ENCODE measurements around the gene S100PBP. TPM values are rescaled to one million over a fixed set of nuclear protein-coding genes. Genes with fewer than 3 reads are reported as not detected.

S100PBP gene
- total RNA-seq, 4 donors from 2014 or later: 27.3 to 41.9 (median 34.7) TPM

DNA sequence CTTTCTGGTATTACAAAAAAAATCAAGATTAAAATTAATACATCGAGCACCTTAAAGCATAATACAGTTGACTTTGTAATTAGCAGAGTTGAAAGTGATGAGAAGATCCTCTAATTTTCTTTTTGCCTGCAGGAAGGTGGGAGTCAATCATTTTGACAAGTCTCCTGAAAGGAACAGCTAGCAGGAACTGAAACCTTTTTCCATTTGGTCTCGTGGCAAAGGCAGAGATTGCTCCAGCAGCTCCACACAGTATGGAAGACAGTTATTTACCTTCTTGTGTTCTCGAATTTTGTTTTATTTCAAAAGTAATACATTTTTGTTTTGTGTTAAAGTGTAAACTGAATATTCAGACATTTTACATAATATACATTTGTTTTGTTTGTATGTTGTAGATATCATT is 7.7 kb downstream of the S100PBP start:
- WGBS, 2 donors: 86 to 92% methylated on average over 3 of the region's 3 CpGs
- Histone ChIP-seq H3K4me3 (replicated peaks in 1 of 3) (no peak overlapping the region), H3K27ac (no peak overlapping the region), H3K27me3 (no peaks in the 10 kb centered on the region), H3K36me3 (peaks cover 33% of the 10 kb centered on the region in 2 donors), H3K4me1 (peaks cover 0 to 11% of the 10 kb centered on the region in 2 donors), H3K9me3 (no peaks in the 10 kb centered on the region)
- TF ChIP-seq, protein P1, sequence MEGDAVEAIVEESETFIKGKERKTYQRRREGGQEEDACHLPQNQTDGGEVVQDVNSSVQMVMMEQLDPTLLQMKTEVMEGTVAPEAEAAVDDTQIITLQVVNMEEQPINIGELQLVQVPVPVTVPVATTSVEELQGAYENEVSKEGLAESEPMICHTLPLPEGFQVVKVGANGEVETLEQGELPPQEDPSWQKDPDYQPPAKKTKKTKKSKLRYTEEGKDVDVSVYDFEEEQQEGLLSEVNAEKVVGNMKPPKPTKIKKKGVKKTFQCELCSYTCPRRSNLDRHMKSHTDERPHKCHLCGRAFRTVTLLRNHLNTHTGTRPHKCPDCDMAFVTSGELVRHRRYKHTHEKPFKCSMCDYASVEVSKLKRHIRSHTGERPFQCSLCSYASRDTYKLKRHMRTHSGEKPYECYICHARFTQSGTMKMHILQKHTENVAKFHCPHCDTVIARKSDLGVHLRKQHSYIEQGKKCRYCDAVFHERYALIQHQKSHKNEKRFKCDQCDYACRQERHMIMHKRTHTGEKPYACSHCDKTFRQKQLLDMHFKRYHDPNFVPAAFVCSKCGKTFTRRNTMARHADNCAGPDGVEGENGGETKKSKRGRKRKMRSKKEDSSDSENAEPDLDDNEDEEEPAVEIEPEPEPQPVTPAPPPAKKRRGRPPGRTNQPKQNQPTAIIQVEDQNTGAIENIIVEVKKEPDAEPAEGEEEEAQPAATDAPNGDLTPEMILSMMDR (IDR thresholded peaks at IDR 0.05): no peak
- TF ChIP-seq POLR2A (IDR thresholded peaks at IDR 0.05): no peak
- intact Hi-C loops (cut with DNase I): no loop called here
- no peak for DNase-seq

DNA sequence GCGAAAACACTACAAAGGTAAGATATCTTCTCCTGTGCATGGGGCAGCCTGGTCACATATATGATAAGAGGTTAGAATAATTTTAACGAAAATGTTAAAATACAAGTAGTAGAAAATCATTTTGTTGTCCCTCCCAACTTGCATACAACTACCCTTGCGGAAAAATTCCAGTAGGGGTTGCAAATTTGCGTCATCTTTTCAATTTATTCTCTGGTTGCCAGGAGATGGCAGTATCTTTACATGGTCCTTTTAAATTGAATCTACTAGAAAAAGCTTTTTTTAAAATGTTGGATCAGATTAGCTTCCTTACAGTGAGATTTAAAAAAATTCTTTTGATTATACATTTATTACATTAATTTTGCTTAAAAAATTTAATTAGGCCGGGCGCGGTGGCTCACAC is 10.9 kb downstream of the S100PBP start:
- intact Hi-C loops (cut with DNase I): no loop called here
- peaks cover 43 to 48% of the 10 kb centered on the region in 2 donors for H3K36me3 ChIP-seq
- H3K27me3 ChIP-seq: no peaks in the 10 kb centered on the region
- TF ChIP-seq, protein P1 (IDR thresholded peaks at IDR 0.05): peak in 1 of 6 experiments; percentile 8
- TF ChIP-seq POLR2A (IDR thresholded peaks at IDR 0.05): no peak
- WGBS, 2 donors: 94 to 95% methylated on average over 7 of the region's 7 CpGs
- no peak for DNase-seq
- no peak overlapping the region for H3K27ac ChIP-seq
- H3K4me1 ChIP-seq: peaks cover 0 to 16% of the 10 kb centered on the region in 2 donors
- H3K9me3 ChIP-seq: no peaks in the 10 kb centered on the region
- no peak overlapping the region for H3K4me3 ChIP-seq (replicated peaks in 1 of 3)

DNA sequence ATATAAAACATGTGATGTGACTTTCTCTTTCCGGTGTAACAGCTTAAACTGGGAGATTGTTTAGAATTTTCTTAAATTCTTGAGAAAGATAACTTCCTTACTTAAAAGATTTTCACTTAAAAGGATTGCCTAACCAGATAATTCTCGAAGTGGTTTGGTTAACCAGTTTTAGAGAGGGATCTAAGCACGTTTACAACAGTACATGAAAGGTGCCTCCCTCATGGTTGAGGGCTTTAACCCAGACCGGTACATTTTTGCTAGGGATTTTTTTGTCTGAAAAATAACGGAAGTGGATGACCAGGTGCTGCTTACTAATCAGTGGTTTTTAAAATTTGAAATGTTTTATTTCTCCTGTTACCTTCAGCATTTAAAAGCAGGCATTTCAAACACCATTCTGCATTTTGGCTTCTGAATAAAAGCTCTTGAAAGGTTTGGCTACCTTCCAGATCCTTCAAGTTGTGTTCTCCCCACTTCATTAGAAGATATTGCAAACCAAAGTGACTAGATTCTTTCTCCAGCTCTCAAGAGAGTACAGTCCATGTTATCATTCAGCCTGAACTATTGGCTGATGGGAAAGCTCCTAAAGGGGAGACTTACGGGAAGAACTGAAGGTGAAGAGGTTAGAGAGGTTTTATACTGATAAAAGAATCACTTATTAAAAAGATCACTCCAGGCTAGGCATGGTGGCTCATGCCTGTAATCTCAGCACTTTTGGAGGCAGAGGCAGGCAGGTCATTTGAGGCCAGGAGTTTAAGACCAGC is 12.8 kb downstream of the S100PBP start:
- 47 to 58% methylated on average over 6 of the region's 6 CpGs for WGBS, 2 donors
- Histone ChIP-seq H3K4me1 (peaks cover 0 to 16% of the 10 kb centered on the region in 2 donors), H3K9me3 (no peaks in the 10 kb centered on the region), H3K27me3 (no peaks in the 10 kb centered on the region), H3K4me3 (replicated peaks in 1 of 3) (no peak overlapping the region), H3K36me3 (peaks cover 50 to 56% of the 10 kb centered on the region in 2 donors), H3K27ac (peak overlapping the region in 1 of 3 donors; percentile 25)
- no peak for DNase-seq
- intact Hi-C loops (cut with DNase I): no loop called here
- no peak for TF ChIP-seq POLR2A (IDR thresholded peaks at IDR 0.05)
- TF ChIP-seq, protein P1 (IDR thresholded peaks at IDR 0.05): no peak

DNA sequence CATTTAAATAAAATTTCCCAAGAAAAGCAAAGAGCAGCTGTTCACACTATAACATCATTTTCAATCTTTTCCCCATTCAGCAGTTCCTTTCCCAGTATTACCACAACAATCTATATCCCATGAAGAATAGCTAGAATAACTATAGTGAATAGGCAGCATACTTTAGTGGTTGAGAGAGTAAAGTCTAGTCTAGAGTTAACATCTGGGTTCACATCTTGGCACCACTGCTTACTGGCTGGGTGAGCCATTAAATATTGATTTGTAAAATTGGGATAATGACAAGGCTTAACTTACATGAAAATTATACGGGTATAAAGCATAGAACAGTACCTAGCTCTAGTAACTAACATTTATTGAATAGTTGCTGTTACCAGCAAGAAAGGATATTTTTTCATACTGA is 14.4 kb downstream of the S100PBP start:
- TF ChIP-seq, protein P1 (IDR thresholded peaks at IDR 0.05): no peak
- no peak for TF ChIP-seq POLR2A (IDR thresholded peaks at IDR 0.05)
- no peak overlapping the region for H3K4me3 ChIP-seq (replicated peaks in 1 of 3)
- no peak for DNase-seq
- 83 to 86% methylated on average over 1 of the region's 1 CpG for WGBS, 2 donors
- peaks cover 0 to 16% of the 10 kb centered on the region in 2 donors for H3K4me1 ChIP-seq
- no peaks in the 10 kb centered on the region for H3K9me3 ChIP-seq
- H3K27me3 ChIP-seq: no peaks in the 10 kb centered on the region
- no peak overlapping the region for H3K27ac ChIP-seq
- intact Hi-C loops (cut with DNase I): no loop called here
- H3K36me3 ChIP-seq: peaks cover 46% of the 10 kb centered on the region in 2 donors

DNA sequence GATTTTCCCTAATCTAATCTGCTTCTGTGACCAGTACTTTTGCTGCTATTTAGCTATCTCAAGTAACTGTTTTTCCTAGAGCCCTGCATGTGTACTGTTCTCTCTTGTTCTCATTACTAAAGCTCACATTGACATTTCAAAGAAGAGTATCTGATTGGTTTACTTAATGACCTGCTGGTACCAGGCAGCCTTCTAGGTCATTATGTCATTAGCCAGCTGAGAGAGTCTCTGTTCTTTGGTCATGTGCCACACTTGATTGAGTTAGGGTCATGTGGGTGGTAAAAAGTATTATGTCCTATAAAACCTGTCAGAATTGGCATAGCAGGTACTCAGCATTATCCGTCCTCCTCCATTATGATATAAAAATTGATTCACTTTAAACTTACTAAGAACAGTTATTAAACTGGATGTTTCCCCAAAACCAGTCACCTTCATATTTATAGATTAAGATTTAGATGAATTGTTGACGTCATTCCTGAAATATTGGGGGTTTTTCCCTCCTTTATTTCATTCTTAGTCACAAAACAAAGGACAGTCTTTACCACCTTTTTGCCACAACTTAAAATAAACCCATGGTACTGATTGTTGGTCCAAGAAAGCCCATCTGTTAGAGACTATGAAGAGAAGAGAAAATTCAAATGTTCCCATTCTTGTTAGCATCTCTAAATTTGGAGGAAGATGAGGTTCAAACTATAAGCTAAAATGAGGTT is 31.1 kb downstream of the S100PBP start:
- intact Hi-C loops (cut with DNase I): no loop called here
- peaks cover 0 to 16% of the 10 kb centered on the region in 2 donors for H3K36me3 ChIP-seq
- H3K9me3 ChIP-seq: no peaks in the 10 kb centered on the region
- no peaks in the 10 kb centered on the region for H3K4me1 ChIP-seq
- H3K27ac ChIP-seq: no peak overlapping the region
- H3K27me3 ChIP-seq: no peaks in the 10 kb centered on the region
- no peak for DNase-seq
- H3K4me3 ChIP-seq (replicated peaks in 1 of 3): no peak overlapping the region
- TF ChIP-seq POLR2A (IDR thresholded peaks at IDR 0.05): no peak
- TF ChIP-seq, protein P1 (IDR thresholded peaks at IDR 0.05): no peak
- 47% methylated on average over 2 of the region's 2 CpGs for WGBS, 2 donors
